HL-60/S4 treated with retinoic acid at 250 ng/mL for 4 days and 3 days (cell line): ENCODE results near the gene CIB2.

ENCODE experiments used
- in situ Hi-C: fragments of 300-500 bp; cut with MboI; formaldehyde crosslinking; loops from 2 replicates; pipeline ENCODE4 v1.7.0; 2022; ENCODE audit warnings: low sequenced_read_pairs

Gene CIB2

GRCh38 chr15:78110096-78110495 is 21.1 kb downstream of the CIB2 start:
- in situ Hi-C loops, result loop anchor here (5.0 kb wide), 1 partner anchor 132 kb away; no protein-coding TSS in a partner anchor

GRCh38 chr15:78109156-78109555 is 22.1 kb downstream of the CIB2 start:
- in situ Hi-C loops, result no loop called here

GRCh38 chr15:78108300-78109084 is 22.8 kb downstream of the CIB2 start:
- in situ Hi-C loops, result no loop called here

GRCh38 chr15:78107471-78107870 is 23.8 kb downstream of the CIB2 start:
- in situ Hi-C loops, result no loop called here

GRCh38 chr15:78105476-78106241 is 25.6 kb downstream of the CIB2 start:
- in situ Hi-C loops, result no loop called here

- in situ Hi-C loops, result no loop called here
These were observed 26.4 kb downstream of the CIB2 start for GRCh38 chr15:78104566-78105475.

GRCh38 chr15:78104119-78104479 is 27.1 kb downstream of the CIB2 start:
- in situ Hi-C loops, result no loop called here

GRCh38 chr15:78103406-78104118 is 27.7 kb downstream of the CIB2 start:
- in situ Hi-C loops, result no loop called here

- in situ Hi-C loops, result no loop called here
These were observed 28.5 kb downstream of the CIB2 start for GRCh38 chr15:78102741-78103140.

GRCh38 chr15:78102211-78102610 is 29.0 kb downstream of the CIB2 start:
- in situ Hi-C loops, result no loop called here

GRCh38 chr15:78101423-78102105 is 29.7 kb downstream of the CIB2 start:
- in situ Hi-C loops, result no loop called here

- in situ Hi-C loops, result no loop called here
These were observed 30.4 kb downstream of the CIB2 start for GRCh38 chr15:78100886-78101285.

- in situ Hi-C loops, result no loop called here
These were observed 33.0 kb downstream of the CIB2 start for GRCh38 chr15:78098131-78098755.

- in situ Hi-C loops, result no loop called here
These were observed 33.6 kb downstream of the CIB2 start for GRCh38 chr15:78097667-78098066.

- in situ Hi-C loops, result no loop called here
These were observed 37.8 kb downstream of the CIB2 start for GRCh38 chr15:78093242-78094020.

GRCh38 chr15:78092261-78093041 is 38.8 kb downstream of the CIB2 start, which contains the start of gene SH2D7:
Gene SH2D7, plus strand, starts transcription at chr15:78092561. Its CDS starts 24 bp downstream, at chr15:78092585.
- in situ Hi-C loops, result no loop called here

- in situ Hi-C loops, result no loop called here
These were observed 40.7 kb downstream of the CIB2 start for GRCh38 chr15:78090422-78091063.

GRCh38 chr15:78088773-78089080 is 42.5 kb downstream of the CIB2 start:
- in situ Hi-C loops, result no loop called here
